ENCODE measurements around the gene DNMT3B.
A peak's percentile ranks its signal among the peaks of the same experiment; 100 is the strongest.
"Not testable (repeated sequence)": the region's sequence is repeated elsewhere in the genome, so short reads cannot be mapped to it uniquely, and the experiment has no call there.

Gene DNMT3B

DNA sequence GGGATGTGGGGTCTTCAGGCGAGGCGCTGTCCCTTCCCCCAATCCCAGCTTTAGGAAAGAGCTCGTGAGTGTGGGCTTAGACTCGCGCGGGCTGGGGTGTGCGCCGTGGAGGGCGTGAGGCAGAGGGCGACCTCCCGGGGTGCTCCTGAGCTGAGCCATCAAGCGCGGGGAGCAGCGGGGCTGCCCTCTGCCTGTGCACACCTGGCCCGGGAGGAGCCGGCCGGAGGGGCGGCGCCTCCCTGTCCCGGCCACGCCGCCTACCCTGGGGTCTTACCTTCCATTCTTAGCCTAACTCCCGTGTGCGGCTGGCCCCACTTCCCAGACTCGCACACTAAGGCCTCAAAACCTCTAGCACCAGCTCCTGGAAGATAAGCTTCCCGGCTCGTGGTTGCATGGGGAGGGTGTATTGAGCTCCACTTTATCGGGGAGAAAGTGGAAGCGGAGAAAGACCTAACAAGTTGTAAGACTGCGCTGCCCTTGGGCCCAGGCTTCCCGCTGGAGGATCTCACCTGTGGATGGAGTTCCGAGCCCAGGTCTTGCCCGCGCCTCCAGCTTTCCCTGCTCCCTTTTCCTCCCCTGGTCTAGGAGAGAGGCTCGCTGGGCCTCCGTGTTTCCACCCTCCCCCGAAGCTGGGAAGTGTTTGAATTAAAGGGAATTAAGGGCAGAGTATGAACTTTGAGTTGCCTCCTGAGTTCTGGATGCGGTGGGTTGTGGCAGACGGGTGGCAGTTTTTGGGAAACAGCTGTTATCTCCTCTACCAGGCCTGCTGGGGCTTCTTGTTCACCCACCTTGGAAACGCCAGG is 1.2 kb downstream of the DNMT3B start:
- DNase-seq, result no peak

DNA sequence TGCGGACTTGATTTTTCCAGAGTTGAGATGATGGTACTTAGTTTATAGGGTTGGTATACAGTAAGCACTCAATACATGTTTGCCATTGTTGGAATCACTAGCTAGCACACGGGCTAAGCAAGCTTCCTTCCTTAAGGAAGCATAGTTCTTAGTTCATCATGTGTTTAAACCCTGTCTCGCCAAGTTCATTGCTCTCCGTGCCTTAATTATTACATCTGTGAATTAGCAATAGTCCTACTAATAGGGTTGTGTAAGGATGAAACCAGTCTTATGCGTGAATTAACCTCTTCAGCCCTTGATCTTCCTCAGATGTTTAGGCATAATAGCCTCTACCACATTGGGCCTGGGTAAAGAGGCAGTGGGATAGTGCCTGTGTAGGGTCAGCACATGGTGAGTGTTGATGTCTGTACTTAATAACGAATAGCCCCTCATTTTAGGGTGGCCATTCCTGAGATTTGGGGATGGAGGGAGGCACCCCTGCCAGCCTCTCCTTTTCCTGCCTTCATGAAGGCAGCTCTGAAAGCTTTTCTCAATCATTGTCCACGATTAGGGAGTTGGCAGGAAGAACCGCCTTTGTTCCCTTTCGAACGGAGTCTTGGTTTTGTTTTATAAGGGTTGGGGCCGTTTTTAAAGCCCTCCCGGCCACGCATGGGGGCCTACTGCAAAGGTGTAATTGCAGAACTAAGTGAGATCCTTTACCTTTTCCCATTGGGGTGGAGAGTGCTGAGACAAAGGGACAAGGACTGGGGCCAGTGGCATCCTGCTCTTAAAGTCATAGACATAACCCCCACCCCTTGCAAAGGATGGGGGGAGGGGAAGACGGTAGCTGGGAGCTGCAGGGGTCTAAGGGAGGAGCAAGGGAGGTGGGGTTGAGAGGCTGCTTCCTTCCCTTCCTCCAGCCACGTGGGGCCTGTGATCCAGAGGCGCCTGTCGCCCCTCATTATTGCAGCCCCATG is 2.1 kb downstream of the DNMT3B start:
- no peak for DNase-seq

DNA sequence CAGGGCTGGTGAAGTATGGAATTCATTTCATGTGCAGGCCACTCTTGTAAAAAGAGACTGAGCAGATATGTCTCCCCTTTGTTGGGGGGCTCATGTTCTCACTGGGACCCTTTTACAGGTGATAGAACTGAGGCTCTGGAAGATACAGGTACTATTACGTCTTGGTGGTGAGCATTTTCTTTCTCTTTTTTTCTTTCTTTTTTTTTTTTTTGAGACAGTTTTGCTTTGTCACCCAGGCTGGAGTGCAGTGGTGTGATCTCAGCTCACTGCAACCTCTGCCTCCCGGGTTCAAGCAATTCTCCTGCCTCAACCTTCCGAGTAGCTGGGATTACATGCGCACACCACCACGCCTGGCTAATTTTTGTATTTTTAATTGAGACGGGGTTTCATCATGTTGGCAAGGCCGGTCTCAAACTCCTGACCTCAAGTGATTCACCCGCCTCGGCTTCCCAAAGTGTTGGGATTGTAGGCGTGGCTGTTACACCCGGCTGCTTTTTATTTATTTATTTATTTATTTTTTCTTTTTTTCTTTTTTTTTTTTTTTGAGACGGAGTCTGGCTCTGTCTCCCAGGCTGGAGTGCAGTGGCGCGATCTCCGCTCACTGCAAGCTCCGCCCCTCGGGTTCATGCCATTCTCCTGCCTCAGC is 3.2 kb downstream of the DNMT3B start:
- DNase-seq, result not testable (repeated sequence)

DNA sequence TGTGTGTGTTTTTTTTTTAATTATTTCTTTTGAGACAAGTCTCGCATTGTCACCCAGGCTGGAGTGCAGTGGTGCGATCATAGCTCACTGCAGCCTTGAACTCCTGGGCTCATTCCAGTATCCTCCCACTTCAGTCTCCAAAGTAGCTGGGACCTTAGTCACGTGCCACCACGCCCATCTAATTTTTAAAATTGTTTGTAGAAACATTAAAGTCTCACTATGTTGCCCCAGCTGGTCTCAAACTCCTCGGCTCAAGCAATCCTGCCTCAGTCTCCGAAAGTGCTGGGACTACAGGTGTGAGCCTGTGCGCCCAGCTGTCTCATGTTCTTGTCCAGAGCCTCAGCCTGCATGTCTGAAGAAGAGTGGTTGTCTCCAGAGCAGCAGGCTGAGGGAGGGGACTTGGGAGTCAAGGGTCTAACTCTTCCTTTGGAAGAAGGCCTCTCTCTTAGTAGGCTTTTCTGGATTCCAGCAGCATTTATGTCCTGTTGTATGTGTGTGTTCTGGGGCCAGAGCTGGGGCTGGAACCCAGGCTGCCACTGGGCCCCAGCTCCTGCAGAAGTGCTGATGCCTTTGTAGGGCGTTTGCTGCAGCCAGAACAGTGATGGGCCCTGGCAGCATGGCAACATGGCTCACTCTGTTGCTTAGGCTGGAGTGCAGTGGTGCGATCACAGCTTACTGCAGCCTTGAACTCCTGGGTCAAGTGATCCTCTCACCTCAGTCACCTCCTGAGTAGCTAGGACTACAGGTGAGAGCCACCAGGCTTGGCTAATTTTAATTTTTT is 5.4 kb downstream of the DNMT3B start:
- DNase-seq, result no peak

DNA sequence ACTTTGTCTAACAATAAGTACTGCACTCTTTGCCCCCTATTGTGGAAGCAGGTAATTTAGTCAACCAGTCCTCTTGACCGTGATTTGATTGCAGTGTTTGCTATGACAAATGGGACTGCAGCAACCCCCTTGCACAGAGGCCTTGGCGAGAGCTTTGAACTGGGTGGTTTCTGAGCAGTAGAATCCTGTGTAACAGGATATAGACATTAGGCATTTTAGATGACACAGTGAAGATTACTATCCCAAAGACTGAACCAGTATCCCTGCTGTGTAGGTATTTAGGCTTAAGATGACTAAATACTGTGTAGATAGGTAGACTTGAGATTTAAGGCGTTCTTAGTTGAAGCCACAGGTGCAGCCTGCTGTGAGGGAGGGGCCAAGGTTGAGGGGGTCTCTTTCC is 9.9 kb downstream of the DNMT3B start:
- DNase-seq, result no peak

DNA sequence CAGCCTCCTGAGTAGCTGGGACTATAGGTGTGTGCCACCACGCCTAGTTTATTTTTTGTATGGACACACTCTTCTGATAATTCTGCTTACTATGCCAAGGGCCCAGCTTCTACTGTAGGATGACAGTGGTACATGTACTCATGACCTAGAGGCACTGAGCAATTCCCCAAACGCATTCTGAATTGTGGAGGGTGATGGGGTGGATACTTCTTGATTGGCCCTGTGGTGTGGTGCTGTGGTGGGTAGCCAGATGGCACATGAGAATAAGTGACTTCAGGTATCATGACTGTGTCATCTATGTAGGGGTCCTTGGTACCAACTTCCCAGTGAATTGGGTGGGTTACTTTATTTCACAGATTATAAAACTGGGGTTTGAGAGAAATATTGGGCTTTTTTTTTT is 11.0 kb downstream of the DNMT3B start:
- no peak for DNase-seq

DNA sequence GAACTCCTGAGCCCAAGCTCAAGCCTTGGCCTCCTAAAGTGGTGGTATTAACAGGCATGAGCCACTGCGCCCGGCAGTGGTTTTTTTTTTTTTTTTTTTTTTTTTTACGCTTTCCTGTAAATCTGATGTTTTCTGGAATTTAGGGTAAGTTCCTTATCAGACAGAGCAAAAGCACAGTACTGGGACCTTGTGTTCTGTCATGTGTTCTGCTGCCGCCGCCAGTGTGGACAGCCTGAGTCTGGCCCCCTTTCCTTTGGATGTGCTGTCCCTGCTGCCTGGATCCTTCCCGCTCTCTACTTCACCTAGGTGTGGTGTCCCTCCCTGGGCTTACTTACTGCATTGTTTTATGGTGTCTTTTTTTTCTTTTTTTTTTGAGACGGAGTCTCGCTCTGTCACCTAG is 11.7 kb downstream of the DNMT3B start:
- no peak for DNase-seq

DNA sequence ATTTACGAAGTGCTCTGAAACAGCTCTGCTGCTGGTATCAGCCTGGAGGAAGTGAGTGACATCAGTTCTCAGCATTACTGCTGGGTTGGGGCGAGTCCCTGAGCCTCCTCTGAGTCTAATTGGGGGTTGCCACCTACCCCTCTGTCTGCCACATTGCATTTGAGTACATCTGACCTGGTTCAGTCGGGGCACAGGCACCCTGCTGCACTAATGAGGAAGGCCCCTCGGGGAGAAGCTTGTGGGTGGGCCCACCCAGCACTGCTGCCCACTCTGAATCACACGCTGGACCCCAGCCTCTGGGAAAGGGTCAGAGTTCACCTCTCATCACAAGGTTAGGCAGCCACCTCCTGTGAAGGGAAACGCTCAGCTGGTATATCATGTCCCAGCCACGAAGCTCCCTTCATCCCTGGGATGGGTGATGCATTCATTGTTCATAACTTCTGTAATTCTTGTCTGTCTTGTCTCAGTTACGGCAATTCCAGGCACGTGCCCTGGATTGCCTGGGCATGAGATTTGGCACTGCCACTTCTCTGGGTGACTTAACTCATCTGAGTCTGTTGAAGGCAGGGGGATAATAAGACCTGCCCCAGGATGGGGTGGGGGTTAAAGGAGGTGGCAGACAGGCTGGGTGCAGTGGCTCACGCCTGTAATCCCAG is 13.3 kb downstream of the DNMT3B start:
- DNase-seq, result no peak

DNA sequence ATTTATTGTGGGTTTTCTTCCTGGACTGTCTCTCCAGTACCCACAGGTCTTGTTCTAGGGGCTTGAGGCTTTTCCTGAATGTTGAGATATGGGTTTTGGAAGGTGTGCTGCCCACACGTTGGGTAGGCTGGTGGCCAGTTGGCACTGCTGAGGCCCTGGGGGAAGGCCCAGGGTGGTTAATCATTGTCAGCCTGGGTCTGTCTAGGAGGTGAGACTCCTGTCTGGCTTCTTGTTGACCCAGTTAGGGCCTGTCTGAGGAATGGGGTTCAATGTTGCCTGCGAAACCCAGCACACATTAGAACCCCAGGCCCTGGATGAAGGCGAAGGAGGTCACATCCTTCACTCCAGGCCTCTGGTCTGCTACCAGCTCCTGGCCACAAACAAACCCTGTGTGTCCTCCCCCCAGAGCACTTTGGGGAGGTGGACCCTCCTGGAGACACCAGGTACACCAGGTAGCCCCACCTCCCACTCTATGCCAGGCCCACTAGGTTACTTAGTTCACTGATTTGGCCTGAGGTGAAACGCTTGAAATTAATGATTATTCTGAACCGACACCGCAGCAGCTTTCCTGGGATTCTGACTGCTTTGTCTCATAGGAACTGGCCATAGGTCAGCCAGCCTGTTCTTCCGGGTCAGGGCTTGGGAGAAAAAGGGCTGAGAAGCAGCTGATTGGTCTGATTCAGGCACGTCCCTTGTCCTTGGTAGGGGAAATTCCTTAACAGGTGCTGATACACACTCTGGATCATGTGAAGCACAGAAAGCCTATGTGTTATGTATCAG is 15.2 kb downstream of the DNMT3B start:
- DNase-seq, result no peak

DNA sequence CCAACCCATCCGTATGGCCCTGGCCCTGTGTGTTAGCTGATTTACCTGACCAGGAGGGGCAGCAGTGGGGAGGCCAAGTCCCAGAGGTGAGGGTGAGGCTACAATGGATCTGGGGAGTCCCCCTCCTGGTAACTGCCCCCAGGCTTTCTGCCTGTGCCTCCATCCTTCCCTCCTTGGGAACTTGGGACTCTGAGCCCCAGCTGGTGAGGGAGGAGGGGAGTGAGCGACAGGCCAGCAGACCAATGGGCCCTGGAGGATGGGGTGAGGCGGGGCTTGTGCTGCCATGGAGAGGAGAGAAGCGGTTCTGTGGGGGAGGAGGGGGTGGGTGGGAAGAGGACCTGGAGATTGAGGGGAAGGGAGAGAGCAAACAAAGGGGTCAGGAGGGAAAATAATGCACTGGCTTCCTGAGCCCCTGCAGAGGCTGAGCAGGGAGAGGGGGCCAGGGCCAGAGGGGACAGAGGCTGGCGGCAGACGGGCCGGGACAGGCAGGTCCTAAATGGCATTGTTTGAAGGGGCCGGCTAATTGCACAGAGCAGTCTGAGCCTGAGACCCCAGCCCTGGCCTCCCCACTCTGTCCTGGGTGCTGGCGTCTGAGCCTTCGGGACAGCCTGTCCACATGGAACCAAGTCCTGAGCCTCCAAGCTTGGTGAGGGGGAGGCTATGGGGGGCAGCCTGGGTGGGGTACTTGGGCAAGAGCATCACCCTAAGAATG is 17.5 kb downstream of the DNMT3B start:
- no peak for DNase-seq

DNA sequence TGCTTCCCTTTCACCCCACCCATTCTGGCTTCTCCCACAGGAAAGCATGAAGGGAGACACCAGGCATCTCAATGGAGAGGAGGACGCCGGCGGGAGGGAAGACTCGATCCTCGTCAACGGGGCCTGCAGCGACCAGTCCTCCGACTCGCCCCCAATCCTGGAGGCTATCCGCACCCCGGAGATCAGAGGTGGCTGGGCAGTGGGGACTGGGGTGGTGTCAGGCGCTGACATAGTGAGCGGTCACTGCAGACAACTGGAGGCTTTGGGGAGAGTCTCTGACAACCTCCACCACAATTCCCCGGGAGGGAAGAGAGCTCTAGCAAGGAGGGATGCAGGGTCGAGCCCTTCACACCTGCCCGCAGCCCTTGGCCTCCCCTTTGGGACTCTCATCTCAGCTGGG is 18.1 kb downstream of the DNMT3B start:
- DNase-seq, result no peak

DNA sequence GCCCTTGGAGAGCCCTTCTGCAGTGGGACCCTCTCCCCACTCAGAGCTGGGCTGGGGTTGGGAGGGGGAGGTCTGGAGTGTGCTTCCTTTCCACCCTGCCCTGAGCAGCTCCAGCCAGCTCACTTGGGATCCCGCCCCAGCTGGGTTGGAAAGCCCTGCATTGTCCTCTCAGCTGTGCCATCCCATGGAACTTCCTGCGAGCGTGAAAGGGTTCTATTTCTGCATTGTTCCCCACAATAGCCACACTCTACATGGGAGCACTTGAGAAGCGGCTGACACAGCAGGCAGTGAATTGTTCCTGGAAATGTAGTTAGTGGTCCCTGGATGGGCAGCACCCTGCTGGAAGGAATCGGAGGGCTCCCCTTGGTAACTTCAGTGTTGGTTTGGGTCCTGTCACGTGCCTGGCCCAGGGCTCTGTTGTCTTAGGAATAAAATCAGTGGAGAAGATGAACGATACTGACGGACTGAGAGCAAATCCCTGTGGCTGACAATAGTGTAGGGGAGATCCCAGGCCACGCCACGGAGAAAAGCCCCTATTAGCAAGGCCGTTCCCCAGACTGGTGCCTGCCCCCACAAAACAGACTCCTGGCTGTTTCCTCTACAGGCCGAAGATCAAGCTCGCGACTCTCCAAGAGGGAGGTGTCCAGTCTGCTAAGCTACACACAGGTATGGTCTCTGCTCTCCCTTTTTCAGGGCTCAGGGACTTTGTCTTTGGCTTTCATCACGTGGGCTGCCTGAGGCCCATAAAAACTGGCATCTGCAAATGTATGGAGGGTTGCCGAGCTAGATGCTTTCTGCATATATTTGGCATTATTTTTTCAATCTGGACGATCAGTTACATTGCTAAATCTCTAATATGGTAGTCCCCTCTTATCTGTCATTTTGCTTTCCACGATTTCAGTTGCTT is 18.8 kb downstream of the DNMT3B start:
- no peak for DNase-seq

DNA sequence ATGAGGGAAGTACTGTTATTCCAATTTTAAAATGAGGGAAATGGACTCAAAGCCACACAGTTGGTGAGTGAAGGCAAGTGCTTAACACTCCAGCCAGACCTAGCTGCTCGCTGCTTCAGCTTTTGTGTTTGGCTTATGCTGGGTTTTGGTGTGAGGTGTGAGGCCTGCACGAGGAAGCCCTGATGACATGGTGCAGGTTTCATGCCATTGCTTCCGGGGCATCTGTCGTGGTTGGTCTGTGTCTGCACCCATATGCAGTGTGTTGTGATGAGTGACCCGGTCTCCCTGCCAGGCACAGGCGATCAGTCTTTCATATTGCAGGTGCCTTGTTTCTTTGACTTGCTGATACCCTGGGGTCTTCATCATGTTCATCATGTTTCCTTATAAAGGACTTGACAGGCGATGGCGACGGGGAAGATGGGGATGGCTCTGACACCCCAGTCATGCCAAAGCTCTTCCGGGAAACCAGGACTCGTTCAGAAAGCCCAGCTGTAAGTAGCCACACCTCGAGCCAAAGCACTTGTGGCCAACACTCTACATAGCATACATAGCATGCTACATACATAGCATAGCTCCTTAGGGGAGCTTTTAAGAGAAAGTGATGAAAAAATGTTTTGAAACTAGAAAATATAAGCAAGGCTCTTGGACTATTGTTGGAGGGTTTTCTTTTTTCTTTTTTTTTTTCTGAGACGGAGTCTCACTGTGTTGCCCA is 22.3 kb downstream of the DNMT3B start:
- DNase-seq, result no peak

DNA sequence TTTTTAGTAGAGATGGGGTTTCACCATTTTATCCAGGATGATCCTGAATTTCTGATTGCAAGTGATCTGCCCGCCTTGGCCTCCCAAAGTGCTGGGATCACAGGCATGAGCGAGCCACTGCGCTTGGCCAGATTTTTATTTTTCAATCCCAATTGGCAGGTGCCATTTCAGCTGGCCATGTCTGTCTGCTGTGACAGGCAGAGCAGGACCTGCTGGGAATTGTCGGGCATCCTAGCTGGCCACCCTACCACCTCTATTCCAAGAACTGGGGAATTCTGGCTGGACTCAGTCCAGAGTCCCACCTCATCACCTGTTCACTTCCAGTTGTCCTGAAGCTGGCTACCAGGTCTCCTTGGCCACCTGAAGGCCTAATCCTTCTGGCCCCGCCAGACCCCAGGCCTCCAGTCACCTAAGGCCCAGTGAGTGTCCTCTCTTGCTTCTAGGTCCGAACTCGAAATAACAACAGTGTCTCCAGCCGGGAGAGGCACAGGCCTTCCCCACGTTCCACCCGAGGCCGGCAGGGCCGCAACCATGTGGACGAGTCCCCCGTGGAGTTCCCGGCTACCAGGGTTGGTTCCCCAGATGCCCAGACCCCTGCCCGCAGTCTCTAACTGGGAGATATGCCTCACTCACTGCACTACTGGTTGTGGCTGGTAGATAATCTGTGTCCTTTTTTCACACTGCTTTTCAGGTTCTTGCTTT is 24.0 kb downstream of the DNMT3B start:
- DNase-seq, result no peak

DNA sequence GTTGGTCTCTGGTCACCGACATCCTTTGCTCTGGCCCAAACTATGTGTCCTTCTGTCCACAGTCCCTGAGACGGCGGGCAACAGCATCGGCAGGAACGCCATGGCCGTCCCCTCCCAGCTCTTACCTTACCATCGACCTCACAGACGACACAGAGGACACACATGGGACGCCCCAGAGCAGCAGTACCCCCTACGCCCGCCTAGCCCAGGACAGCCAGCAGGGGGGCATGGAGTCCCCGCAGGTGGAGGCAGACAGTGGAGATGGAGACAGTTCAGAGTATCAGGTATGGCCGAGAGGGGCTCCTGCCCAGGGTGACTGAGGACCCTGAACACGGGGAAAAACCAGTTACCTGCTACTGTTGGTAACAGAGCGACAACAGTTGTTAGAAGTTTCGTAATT is 25.0 kb downstream of the DNMT3B start:
- DNase-seq, result no peak

DNA sequence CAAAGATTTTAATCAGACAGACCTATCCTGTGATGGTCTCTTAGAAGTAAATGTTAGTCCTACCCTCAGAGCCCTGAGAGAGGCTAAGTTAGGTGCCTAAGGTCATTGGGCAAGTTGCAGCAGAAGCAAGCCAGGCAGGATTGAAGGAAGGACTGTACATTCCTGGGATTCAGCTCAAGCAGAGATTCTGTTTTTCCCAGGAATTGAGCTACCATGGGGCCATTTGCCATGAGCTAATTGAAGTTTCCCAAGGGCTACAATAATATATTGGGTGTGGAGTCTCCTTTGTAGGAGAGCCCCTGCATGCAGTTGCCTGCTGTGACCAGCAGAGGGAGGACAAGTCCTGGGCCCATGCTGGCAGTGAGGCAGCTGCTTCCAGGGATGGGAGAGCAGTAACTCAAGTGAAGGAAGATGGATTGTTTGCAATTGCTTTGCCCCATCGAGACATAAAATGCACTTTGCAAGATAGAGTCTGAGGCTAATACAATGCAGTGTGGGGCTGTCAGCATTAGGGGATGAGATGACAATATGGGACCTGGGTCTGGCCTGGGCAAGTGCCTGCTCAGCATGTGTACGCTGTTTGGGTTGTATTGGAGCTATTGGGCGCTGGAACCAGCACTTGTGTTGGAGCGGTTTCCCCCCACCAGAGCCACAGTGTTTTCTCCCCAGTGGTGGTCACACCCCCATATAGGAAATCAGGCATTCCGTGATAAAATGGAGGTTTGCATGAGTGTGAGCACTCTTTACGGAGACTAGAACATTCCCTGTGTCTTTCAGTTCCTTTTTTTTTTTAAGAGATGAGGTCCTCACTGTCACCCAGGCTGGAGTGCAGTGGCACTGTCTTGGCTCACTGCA is 27.9 kb downstream of the DNMT3B start:
- peak; percentile 78 for DNase-seq

DNA sequence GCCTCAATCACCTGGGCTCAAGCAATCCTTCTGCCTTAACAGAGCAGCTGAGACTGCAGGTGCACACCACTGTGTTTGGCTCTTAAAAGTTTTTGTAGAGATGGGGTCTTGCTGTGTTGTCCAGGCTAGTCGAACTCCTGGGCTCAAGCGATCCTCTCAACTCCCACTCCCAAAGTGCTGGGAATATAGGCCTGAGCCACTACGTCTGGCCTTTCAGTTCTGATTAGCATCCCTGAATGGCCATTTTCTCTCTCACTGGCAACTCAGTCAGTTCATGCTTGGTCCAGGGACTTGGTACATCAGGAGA is 28.5 kb downstream of the DNMT3B start:
- no peak for DNase-seq
